HG02623 (cell line): ENCODE data around the gene PRR19.
"Not testable (repeated sequence)": the region's sequence is repeated elsewhere in the genome, so short reads cannot be mapped to it uniquely, and the experiment has no call there.

Experiments
- ATAC-seq: cut with Tn5 transposase; IDR thresholded peaks from one replicate; pipeline ENCODE4 v1.9.1; 2021; ENCODE audit warnings: moderate library complexity; ENCODE audit not compliant: unreplicated experiment

The PRR19 gene, protein sequence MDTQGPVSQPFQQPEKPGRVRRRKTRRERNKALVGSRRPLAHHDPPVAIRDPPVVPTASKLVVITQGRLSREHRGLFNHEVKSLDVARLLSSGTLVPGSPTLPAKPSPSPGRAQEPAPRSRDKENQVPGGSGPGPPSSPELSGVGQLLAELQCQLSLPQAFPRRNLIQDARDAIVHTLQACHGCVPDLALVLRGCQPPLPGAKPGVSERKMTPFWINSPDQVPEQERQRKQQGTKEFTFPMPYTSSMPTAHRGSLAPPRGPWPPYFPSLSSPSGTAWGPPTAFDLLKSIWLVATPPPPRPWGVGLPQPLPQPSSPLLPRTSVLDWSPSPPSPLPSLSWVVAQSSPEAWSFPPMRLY

DNA sequence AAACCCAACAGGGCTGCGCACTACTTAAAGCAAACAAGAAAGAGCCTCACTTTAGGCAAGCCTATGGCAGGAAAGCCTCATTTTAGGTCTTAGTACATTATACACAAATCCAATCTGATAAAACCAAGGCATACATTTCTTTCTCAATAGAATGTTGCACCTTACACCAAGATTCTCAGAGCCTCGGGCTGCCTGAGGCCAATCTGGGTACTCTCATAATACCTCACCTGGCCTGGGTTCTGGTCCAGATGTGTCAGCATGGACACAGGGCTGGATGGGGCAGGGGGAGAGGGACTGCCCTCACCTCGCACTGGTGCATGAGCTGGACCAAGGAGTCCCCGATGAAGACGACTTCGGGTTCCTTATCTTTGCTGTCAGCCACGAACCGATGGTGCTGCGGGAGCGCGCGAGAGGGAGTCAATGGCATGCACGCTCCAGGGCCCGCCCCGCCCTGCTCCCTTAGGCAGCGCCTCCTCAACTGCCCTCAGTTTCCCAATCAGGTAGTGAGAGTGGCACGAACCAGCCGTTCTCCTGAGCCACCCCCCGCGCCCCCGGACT lies at the start of gene PRR19:
Gene PRR19 (plus strand): TSS at position 487 of the 558 bp plus-strand sequence. CDS start 7,453 bp downstream, outside the sequence.
- peak; percentile 5 for ATAC-seq

DNA sequence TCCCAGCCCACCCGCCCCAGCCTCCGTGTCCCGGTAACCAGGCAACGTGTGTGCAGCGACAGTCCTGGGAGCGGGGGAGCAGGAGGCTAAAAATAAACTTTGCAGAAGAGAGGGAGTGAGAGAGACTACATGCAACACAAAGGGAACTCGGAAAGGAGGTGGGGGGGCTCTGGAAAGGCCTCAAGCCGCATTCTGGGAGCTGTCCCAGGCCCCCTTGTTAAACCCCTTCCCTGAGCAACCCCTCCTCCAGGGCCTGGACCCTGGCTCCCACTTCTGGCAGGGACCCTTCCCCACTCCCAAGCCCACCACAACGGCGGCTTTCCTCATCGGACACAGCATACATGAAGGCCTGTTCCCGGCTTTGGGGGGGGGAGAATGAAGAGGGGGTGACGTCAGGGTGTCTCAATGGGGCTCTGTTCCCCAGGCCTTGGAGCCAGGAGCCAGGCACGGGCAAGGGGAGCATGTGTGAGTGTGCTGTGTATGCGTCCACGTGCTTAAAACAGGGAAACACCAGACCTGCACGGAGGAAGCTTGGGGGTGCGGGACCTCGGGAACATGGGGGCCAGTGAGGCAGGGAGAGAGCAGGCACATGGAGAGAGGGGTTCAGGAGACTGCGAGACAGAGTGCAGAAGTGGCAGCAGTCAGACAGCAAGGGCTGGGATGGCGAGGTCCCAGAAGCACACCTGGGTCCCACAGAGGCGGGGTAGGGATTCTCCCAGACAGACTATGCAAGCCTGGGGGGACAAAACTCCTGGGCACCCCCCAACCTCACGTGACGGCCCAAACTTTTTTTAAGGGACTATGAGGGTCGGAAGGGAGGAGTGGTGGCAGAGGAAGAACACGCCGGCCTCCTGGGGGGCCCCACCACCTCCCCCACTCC lies 49.3 kb upstream of the PRR19 start:
- no peak for ATAC-seq

DNA sequence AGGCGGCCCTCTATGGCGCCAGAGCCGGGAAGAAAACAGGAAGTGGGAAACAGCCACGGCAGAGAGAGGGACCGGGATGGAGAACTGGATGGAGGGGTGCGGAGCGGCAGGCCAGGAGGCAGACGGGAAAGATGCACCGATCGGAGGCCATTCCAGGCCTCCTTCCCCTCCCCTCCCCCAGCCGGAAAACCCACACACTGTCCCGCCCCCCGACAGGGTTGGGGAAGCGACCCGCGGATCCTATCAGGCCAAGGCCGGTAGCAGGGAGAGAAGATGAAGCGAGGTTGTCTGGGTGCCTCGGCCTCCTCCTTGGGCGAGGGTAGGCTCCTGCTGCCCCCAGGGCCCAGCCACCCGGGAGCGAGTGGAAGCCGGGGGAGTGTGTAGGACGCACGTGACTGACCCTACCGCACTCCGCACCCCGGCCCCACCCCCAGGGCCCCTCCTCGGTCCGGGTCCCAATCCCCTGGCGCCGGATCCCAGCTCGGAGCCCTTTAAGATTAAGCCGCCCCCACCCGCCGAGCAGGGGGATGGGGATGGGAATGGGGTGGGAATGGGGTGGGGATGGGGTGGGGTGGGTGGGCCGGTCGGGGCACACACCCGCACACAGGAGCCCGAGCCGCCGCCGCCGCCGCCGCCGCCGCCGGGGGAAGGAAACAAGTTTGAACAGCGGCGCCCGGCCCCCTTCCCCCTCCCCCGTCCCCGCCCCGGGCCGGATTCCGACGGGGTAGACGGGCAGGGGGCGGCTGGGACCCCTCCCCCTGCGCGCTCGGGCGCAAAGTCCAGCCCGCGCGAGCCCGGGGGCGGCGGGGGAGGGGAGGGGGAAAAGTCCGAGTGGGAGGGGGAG lies 48.5 kb upstream of the PRR19 start:
- ATAC-seq, result peak; percentile 11

DNA sequence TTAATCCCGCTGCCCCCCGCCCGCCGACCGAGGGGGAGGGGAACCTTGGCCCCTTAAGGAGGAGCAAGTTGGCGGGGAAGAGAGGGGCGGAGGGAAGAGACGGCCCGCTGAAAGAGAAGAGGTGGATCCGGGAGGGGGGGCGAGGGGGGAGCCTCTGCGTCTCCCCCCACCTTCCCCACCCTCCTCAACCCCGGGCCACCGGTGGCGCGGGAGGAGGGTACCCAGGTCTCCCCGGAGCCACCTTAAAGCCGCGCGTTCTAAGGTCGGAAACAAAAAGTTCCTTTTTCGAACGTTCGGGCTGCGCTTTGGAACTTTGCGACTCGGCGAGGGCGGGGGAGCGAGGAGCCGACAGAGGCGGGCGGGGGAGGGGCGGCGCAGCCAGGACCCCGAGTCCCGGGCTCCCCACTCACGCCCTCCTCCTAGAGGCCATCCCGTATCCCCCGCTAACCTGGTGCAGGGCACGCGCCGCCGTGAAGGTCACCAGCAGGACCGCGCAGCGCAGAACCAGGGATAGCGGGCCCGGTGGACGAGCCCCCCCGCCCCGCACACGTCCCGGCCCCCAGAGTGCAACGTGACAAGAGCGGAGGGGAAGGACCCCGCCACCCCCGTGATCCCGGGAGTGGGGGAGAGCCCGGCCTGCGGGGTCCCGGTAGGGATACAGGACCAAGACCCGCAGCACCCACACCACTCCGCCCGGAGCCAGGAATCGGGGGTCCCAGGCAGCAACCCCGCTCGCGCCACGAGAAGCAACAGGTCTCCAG lies 47.7 kb upstream of the PRR19 start:
- ATAC-seq, result peak; percentile 20

DNA sequence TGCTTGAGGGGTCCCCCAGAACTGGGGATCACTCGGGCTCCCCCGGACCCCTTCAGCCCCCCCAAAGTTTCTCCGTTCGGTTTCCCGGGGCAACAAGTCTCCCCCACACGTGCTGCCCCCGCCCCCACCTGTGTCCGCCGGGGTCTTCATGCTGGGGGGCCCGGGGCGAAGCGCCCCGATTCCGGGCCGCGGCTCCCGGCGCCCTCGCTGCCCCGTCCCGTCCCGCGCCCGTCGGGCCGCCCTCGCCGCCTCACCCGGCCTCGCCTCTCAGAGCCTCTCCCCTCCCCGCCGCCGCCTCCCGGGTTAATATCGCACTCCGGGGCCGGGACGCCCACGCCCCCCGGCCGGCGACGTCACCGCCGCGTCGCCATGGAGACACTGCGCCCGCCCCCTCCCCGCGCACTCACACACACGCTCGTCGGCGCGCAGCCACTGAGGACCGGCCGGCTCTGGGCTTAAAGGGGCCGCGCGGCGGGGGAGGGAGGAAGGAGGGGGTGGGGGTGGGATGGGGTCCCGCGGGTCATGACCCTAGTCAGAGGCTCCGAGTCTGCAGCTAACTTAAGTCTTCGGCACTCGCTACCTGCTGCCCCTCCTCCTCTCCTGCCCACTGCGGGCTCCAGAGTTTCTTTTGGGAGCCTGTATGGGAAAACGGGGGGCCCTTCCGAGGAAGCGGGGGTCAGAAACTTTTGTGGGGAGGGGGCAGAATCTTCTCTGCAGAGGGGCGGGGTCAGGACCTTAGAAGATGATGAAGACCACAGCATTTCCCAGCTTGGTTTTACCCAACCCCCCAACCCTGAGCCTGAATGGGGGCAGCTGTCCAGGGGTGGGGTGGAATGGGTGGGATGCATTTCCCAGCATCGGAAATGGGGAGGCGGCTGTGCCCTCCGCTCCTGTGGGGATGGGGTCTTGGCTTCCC lies 46.8 kb upstream of the PRR19 start, which contains the start of gene ERF:
Gene ERF (minus strand): TSS at position 279 of the 916 bp plus-strand sequence. CDS start 129 bp downstream, at position 150.
- ATAC-seq, result peak; percentile 72

DNA sequence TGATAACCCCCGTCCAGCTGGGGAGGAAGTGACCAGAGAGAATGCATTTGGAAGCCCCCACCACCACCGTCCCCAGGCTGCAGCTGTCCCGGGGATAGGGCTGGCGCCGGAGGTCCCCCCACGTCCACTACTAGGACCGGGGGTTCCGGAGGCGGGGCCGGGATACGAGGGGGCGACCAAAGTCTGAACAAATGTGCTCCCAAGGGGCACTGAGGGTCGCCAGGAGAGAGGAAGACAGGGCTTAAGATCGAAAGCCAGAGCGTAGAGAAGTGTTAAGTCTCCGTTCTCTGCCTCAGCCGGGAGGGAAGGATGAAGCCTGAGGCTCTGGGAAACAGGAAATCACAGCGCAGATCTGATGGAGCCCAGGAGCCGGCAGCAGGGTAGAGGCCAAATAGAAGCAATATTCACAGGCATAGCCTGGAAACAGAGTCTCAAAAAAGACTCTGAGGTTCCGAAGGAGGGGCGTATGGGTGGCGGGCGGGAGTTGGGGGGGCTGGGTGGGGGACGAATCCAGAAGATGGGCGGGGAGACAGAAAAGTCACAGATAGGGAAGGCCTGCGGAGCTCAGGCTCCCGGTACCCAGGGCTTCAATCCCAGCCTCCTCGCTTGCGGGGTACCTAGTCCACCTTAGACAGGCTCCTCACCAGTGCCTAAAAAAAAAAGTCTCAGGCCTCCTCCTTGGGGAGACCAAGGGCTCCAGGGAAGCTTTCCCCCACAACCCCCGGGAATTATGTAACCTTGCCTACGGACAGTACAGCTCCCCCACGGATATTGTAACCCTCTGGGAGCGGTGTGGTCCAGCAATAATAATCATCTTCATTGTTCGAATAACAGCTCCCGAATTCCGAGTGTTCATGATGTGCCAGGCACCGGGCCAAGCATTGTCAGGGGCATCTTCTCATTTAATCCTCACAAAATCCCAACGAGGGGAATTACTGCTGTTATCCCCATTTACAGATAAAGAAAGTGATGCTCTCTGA lies 45.9 kb upstream of the PRR19 start:
- ATAC-seq, result no peak

DNA sequence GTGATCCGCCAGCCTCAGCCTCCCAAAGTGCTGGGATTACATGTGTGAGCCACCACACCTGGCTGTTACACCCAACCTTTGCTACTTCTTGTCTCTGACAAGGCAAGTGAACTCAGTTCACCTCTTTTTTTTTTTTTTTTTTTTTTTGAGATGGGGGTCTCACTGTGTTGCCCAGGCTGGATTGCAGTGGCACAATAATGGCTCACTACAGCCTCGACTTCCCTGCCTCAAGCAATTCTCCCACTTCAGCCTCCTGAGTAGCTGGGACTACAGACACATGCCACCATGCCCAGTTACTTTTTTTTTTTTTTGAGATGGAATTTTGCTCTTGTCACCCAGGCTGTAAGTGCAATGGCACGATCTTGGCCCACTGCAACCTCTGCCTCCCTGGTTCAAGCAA lies 44.1 kb upstream of the PRR19 start:
- not testable (repeated sequence) for ATAC-seq

DNA sequence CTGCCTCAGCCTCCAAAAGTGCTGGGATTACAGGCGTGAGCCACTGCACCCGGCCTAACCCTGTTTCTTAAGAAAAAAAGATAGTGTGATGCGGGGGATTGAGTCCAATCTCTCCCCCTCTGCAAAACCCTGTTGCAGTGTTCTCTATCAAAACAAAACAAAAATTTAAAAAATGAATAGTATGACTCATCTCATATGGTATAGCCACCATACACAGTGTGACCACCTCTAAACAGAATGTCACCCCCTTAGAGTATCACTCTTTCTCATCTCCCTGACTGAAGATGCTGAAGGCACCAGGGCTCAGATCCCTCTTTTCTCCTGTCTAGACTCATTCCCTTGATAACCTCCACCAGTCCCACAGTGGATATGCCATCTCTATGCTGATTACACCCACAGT lies 40.2 kb upstream of the PRR19 start:
- ATAC-seq, result no peak

DNA sequence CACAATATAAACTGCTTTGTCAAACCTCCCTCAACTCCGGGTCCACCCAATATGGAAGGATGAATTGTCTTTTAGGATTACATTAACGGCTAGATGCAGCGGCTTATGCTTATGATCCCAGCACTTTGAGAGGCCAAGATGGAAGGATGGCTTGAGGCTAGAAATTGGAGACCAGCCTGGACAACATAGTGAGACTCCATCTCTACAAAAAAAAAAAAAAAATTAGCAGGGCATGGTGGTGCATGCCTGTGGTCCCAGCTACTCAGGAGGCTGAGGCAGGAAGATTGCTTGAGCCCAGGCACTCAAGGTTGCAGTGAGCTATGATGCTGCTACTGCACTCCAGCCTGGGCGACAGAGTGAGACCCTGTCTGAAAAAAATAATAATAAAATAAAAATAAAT lies 35.8 kb upstream of the PRR19 start:
- ATAC-seq, result not testable (repeated sequence)

DNA sequence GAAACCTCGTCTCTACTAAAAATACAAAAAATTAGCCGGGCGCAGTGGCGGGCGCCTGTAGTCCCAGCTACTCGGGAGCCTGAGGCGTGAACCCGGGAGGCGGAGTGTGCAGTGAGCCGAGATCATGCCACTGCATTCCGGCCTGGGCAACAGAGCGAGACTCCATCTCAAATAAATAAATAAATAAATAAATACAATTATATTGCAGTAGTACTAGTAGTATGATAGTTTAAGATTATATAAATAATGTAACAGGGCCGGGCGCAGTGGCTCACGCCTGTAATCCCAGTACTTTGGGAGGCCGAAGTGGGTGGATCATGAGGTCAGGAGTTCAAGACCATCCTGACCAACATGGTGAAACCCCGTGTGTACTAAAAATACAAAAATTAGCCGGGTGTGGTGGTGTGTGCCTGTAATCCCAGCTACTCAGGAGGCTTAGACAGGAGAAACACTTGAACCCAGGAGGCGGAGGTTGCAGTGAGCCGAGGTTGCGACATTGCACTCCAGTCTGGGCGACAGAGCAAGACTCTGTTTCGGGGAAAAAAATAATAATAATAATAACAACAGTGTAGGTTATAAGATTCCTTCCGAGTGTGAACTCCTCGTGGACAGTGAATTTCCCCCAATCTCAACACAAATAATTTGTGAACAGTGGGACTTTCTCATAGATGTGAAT lies 34.9 kb upstream of the PRR19 start:
- ATAC-seq, result not testable (repeated sequence)

DNA sequence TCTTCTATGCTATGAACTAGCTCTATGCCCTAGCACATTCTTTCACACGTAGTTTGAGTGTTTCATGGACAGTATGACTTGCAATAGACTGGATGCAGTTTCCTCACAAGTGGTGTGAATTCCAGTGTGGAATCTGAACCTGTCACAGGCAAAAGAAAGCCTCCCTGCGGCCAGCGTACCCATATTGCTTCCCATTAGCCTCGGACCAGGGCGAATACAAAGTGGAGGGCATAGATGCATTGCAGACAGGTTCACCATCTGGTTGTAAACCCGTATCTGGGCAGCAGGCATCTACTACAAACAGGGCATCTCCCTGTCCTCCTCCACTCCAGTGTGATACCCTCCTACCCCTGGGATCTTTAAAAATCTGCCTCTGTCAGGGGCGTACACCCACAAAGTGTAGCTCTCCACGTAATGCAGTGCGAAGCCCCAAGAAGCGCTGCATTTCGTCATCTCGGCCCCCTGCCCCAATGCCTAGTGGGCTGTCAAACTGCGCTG lies 34.2 kb upstream of the PRR19 start:
- ATAC-seq, result no peak

DNA sequence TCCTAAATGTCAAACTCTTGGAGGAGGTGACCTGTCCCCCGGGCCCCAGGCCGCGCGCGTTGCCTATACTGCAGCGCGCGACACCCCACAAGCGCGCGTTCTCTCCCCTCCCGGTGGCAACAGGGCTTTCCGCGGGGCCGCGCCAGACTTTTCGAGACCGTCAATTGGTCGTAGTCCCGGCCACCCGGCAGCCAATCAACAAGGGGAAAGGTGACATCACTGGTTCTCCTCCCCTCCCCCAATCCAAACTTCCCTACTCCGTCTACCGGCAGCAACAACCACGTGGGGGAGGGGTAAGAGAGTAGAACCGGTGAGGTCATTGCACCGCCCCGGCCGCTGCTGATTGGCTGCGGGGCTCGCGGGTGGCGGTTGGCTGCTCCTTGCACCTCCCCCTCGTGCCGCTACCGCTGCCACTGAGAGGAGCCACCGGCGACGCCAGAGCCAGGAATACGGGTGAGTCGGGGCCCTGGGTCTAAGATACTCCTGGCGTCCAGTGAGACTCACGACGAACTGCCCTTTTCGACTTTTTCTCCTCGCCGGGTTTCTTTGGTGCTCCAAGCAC lies 33.7 kb upstream of the PRR19 start:
- peak; percentile 45 for ATAC-seq

DNA sequence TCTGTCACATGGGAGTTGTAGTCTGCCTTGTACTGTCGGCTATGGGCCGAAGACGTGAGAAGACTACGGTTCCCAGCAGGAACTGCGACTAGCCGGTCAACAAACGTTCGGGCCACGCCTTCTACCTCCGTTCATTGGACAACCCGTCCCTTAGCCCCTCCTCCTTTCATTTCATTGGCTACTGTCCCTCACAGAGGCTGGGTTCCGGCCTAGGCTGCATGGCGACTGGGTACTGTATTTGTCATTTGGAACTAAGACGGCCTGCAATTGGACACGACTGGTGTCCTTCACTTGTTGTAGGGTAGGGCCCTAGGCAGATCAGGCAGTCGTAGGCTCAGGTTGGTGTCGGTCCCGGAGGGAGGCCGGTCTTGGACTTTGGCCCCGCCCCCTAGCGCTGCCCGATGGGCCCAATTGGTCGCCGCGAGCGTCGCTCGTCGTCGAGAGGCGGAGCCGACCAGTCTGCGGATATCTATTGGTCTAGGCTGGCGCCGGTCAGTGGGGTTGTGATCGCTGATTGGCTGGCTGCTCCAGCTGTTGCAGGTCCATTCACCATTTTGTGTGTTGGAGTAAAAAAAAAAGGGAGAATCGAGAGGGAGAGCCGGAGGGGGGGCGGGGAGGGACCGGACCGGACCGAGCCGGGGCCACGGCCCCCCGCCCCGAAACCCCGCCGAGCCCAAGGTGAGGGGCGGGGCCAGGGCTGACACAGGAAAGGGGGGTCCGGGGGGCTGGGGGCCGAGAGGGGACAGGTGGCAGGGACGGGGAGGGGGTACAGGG lies 33.0 kb upstream of the PRR19 start, which contains the start of gene CIC:
Gene CIC (plus strand): TSS at position 549 of the 774 bp plus-strand sequence. CDS start 2,532 bp downstream, outside the sequence.
- ATAC-seq, result peak; percentile 75

DNA sequence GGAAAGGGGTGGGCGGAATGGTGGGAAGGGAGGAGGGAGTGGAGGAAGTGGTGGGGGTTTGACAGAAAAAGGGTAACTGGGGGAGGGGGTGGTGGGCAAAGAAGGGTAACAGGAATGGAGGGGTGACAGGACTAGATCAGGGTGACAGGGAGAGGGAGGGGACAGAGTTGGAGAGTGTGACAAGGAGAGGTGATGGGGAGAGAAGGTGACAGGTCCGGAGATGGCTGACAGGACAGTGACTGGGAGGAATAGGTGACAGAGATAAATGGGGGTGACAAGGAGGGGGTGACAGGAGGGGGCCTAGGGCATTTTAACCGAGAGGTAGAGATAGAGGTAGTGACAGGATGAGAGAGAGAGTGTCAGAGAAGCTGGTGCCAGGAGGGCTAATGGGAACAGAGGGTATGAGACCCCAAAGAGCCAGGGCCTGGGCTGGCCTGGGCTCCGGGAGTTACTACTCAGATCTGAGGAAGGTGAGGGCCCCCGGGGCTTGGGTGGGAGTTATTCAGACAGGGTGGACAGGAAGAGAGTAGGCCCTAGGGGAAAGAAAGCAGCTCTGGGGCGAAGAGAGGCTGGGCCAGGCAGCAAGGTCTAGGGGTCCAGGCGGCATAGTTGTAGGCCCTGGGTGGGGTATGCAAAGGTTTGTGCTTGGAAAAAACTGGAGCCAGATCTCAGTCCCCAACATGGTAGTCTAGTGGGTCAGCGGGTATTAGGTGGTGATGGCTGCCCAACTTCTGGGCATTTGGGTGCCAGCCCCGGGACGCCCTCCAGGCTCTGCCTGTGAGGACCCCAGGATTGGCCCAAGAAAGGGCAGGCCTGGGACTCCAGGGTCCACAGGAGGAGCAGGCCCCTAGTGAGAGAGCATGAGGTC lies 32.2 kb upstream of the PRR19 start:
- no peak for ATAC-seq
